Lower leg skin (tissue), 3 donors: ENCODE measurements around the gene STAG3.
"Not testable (repeated sequence)": the region's sequence is repeated elsewhere in the genome, so short reads cannot be mapped to it uniquely, and the experiment has no call there.

Experiments
- CTCF ChIP-seq, 3 donors: fragments of 450-650 bp; IDR thresholded peaks; one replicate each; pipeline ENCODE4 v1.5.1; 2016; ENCODE audit warnings: antibody characterized with exemption in 3 of 3, mild to moderate bottlenecking in 3 of 3, moderate library complexity in 2 of 3
- POLR2A ChIP-seq, 2 donors: fragments of 450-650 bp; IDR thresholded peaks; one replicate each; pipeline ENCODE4 v1.6.1; 2016 to 2017; ENCODE audit warnings: antibody characterized with exemption in 2 of 2, mild to moderate bottlenecking in 1 of 2, moderate library complexity in 1 of 2

GRCh38 chr7:100224891-100225290 lies 47.2 kb downstream of the STAG3 start:
- TF ChIP-seq CTCF, POLR2A (IDR thresholded peaks at IDR 0.05): not testable (repeated sequence)
